GM23248 (cell line): ENCODE results near the gene MAGI1. TPM values are rescaled to one million over a fixed set of nuclear protein-coding genes. Genes with fewer than 3 reads are reported as not detected.

Experiments used
- DNase-seq: peaks from one replicate; pipeline ENCODE4 v3.0.0-alpha.2; 2015
- H2AFZ ChIP-seq: fragments of 200-600 bp; sonication (generic); 2 replicates; pipeline ENCODE4 v1.6.1; 2016; ENCODE audit warnings: antibody characterized with exemption
- H3F3A ChIP-seq: fragments of 200-600 bp; sonication (generic); 2 replicates; pipeline ENCODE4 v1.6.1; 2016; ENCODE audit warnings: mild to moderate bottlenecking, antibody characterized with exemption, mixed run types; ENCODE audit not compliant: insufficient read depth
- H3K27ac ChIP-seq: fragments of 200-600 bp; sonication (generic); 2 replicates; pipeline ENCODE4 v1.5.1; 2016; ENCODE audit warnings: mild to moderate bottlenecking
- H3K27me3 ChIP-seq: fragments of 200-600 bp; sonication (generic); replicated peaks from 2 replicates; pipeline ENCODE4 v1.6.1; 2016; ENCODE audit warnings: mild to moderate bottlenecking; ENCODE audit not compliant: insufficient read depth
- H3K36me3 ChIP-seq: fragments of 200-600 bp; sonication (generic); 2 replicates; pipeline ENCODE4 v1.6.1; 2016; ENCODE audit warnings: low read depth, mild to moderate bottlenecking
- H3K4me1 ChIP-seq: fragments of 200-600 bp; sonication (generic); 2 replicates; pipeline ENCODE4 v1.6.1; 2016; ENCODE audit warnings: mild to moderate bottlenecking; ENCODE audit not compliant: insufficient read depth
- H3K4me2 ChIP-seq: fragments of 200-600 bp; sonication (generic); one replicate; pipeline ENCODE4 v1.6.1; 2016; ENCODE audit warnings: mild to moderate bottlenecking; ENCODE audit not compliant: unreplicated experiment
- H3K4me3 ChIP-seq: fragments of 200-600 bp; sonication (generic); 2 replicates; pipeline ENCODE4 v1.5.1; 2016; ENCODE audit warnings: mild to moderate bottlenecking
- H3K79me2 ChIP-seq: fragments of 200-600 bp; sonication (generic); 2 replicates; pipeline ENCODE4 v1.6.1; 2016; ENCODE audit warnings: mild to moderate bottlenecking; ENCODE audit not compliant: insufficient read depth
- H3K9ac ChIP-seq: fragments of 200-600 bp; sonication (generic); 2 replicates; pipeline ENCODE4 v1.6.1; 2016; ENCODE audit warnings: mild to moderate bottlenecking
- H3K9me2 ChIP-seq: fragments of 200-600 bp; sonication (generic); 2 replicates; pipeline ENCODE4 v1.6.1; 2016; ENCODE audit warnings: mixed run types, mild to moderate bottlenecking, moderate library complexity; ENCODE audit not compliant: insufficient read depth
- H3K9me3 ChIP-seq: fragments of 200-600 bp; sonication (generic); one replicate; pipeline ENCODE4 v1.6.1; 2017; ENCODE audit warnings: low read depth
- H4K20me1 ChIP-seq: fragments of 200-600 bp; sonication (generic); 2 replicates; pipeline ENCODE4 v1.6.0; 2016; ENCODE audit not compliant: insufficient read depth
- EZH2 ChIP-seq: fragments of 200-600 bp; sonication (generic); IDR thresholded peaks from 2 replicates; pipeline ENCODE4 v1.6.1; 2018; ENCODE audit warnings: antibody characterized with exemption, mild to moderate bottlenecking; ENCODE audit not compliant: insufficient read depth, poor library complexity, severe bottlenecking
- EZH2phosphoT487 ChIP-seq: fragments of 200-600 bp; sonication (generic); IDR thresholded peaks from 2 replicates; pipeline ENCODE4 v1.6.1; 2018; ENCODE audit warnings: antibody characterized with exemption, moderate library complexity, mild to moderate bottlenecking, low read depth; ENCODE audit not compliant: insufficient read depth
- WGBS, 2 experiments: methylation state at CpG; one replicate each; pipeline ENCODE4 v1.1.6; 2015 to 2017; ENCODE audit warnings: low lambda C conversion rate in 2 of 2, low coverage in 1 of 2; ENCODE audit errors: missing lambda C conversion rate in 2 of 2; 5-methylcytosine and 5-hydroxymethylcytosine counted together
- in situ Hi-C: fragments of 300-500 bp; cut with MboI; formaldehyde crosslinking; loops from 2 replicates; pipeline ENCODE4 v1.15.0; 2020
- polyA plus RNA-seq: library from polyadenylated mRNA; unstranded; fragments of >200 nt; fragmentation: Nextera tagmentation; extraction: Ambion mirVana; gene quantifications from 2 replicates; pipeline ENCODE4 v1.2.1, GENCODE V29; 2016
- total RNA-seq: library from RNA; depleted of rRNA; stranded (reverse); fragments of >200 nt; shearing (Covaris generic); gene quantifications from 2 replicates; pipeline ENCODE4 v1.2.3, GENCODE V29; 2014

Gene MAGI1
- total and polyA plus RNA-seq, 2 experiments from 2014 or later: 7.3 to 13.8 TPM

- no peak overlapping the region for H2AFZ ChIP-seq
- TF ChIP-seq EZH2phosphoT487 (no peak), EZH2 (no peak)
- no peak overlapping the region for H3K9ac ChIP-seq
- H3K36me3 ChIP-seq: no peaks in the 10 kb centered on the region
- H3K9me3 ChIP-seq: no peaks in the 10 kb centered on the region
- no peaks in the 10 kb centered on the region for H4K20me1 ChIP-seq
- H3K4me1 ChIP-seq: peaks cover 21% of the 10 kb centered on the region
- H3K27me3 ChIP-seq: no peaks in the 10 kb centered on the region
- no peak overlapping the region for H3K4me3 ChIP-seq
- in situ Hi-C loops: no loop called here
- no peaks in the 10 kb centered on the region for H3K9me2 ChIP-seq
- no peak for DNase-seq
- H3F3A ChIP-seq: peaks cover 16% of the 10 kb centered on the region
- H3K79me2 ChIP-seq: peaks cover 55% of the 10 kb centered on the region
- peak overlapping the region; percentile 23; the same call in 1 of the 2 replicates for H3K27ac ChIP-seq
- peak overlapping the region; percentile 41 for H3K4me2 ChIP-seq
Observed at GRCh38 chr3:65776081-65776480, 262.6 kb downstream of the MAGI1 start.

DNA sequence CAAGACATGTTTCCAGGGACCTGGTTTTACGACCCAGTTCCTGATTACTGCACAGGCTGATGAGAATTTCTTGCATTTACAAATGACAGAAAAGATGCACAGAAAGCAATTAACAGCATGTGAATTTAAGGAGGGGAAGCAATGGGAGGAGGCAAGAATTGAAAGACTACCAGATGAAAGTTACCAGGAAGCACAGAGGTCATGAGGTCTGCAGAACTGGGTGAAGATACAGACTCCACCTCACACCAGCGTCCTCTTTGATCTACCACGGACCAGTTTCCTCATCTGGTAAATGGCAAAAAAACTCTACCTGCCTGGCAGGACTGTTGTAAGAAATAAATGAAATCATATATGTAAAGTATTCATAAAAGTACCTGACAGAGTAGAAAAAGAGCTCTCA lies 266.0 kb downstream of the MAGI1 start:
- in situ Hi-C loops: no loop called here
- no peak overlapping the region for H3K27ac ChIP-seq
- H3K27me3 ChIP-seq: no peaks in the 10 kb centered on the region
- H3K4me3 ChIP-seq: no peak overlapping the region
- H3K4me1 ChIP-seq: peaks cover 13% of the 10 kb centered on the region
- H3F3A ChIP-seq: peaks cover 16% of the 10 kb centered on the region; the same call in 1 of the 2 replicates
- TF ChIP-seq EZH2 (no peak), EZH2phosphoT487 (no peak)
- no peaks in the 10 kb centered on the region for H3K9me3 ChIP-seq
- H2AFZ ChIP-seq: no peak overlapping the region
- no peaks in the 10 kb centered on the region for H4K20me1 ChIP-seq
- H3K36me3 ChIP-seq: no peaks in the 10 kb centered on the region
- H3K79me2 ChIP-seq: peaks cover 55% of the 10 kb centered on the region
- DNase-seq: no peak
- H3K9me2 ChIP-seq: no peaks in the 10 kb centered on the region
- H3K9ac ChIP-seq: no peak overlapping the region
- 71% methylated on average over 3 of the region's 3 CpGs for WGBS, 2 experiments
- no peak overlapping the region for H3K4me2 ChIP-seq

DNA sequence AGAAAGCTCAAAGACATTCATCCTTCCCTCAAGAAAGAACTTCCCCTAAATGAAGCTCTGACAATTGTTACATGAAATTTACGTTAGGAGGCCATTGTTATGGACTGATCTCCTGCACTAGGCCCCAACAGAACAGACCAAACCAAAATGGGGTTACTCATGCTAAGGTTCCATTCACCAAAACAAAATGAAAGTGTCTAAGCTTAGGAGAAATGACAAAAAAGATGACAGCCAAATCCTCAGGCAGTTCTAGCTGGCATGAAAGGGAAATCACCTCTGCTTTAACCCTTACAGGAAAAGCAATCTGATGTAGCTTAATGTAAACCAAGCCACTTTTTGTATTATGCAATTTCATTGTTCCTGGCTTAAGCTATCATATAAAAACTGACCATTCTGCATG lies 271.2 kb downstream of the MAGI1 start:
- Histone ChIP-seq H3K4me3 (no peak overlapping the region), H3K9ac (no peak overlapping the region), H3K27me3 (no peaks in the 10 kb centered on the region), H3K9me3 (no peaks in the 10 kb centered on the region), H3K4me2 (no peak overlapping the region), H3K4me1 (no peaks in the 10 kb centered on the region), H2AFZ (no peak overlapping the region), H3F3A (no peaks in the 10 kb centered on the region), H3K79me2 (peaks cover 58% of the 10 kb centered on the region), H3K27ac (no peak overlapping the region), H4K20me1 (no peaks in the 10 kb centered on the region; the same call in 1 of the 2 replicates), H3K9me2 (no peaks in the 10 kb centered on the region), H3K36me3 (no peaks in the 10 kb centered on the region)
- DNase-seq: no peak
- WGBS, 2 experiments: 94 to 100% methylated on average over 1 of the region's 1 CpG
- no peak for TF ChIP-seq EZH2
- no peak for TF ChIP-seq EZH2phosphoT487
- in situ Hi-C loops: no loop called here

GRCh38 chr3:65762235-65762580 lies 276.5 kb downstream of the MAGI1 start:
- no peak for DNase-seq
- Histone ChIP-seq H3K9ac (no peak overlapping the region), H3K36me3 (no peaks in the 10 kb centered on the region), H3K4me2 (no peak overlapping the region), H3K79me2 (peaks cover 71% of the 10 kb centered on the region), H3F3A (no peaks in the 10 kb centered on the region), H3K9me3 (no peaks in the 10 kb centered on the region), H3K4me1 (0 out of 2 replicates have a peak, but pooled peaks cover 5% of the 10 kb centered on the region), H3K9me2 (no peaks in the 10 kb centered on the region), H3K27me3 (no peaks in the 10 kb centered on the region), H4K20me1 (no peaks in the 10 kb centered on the region; the same call in 1 of the 2 replicates), H3K27ac (no peak overlapping the region), H2AFZ (no peak overlapping the region), H3K4me3 (no peak overlapping the region)
- WGBS, 2 experiments: 93 to 97% methylated on average over 4 of the region's 4 CpGs
- in situ Hi-C loops: no loop called here
- TF ChIP-seq EZH2phosphoT487 (no peak), EZH2 (no peak)
